Measurements from ENCODE around the gene JAML.

JAML gene

DNA sequence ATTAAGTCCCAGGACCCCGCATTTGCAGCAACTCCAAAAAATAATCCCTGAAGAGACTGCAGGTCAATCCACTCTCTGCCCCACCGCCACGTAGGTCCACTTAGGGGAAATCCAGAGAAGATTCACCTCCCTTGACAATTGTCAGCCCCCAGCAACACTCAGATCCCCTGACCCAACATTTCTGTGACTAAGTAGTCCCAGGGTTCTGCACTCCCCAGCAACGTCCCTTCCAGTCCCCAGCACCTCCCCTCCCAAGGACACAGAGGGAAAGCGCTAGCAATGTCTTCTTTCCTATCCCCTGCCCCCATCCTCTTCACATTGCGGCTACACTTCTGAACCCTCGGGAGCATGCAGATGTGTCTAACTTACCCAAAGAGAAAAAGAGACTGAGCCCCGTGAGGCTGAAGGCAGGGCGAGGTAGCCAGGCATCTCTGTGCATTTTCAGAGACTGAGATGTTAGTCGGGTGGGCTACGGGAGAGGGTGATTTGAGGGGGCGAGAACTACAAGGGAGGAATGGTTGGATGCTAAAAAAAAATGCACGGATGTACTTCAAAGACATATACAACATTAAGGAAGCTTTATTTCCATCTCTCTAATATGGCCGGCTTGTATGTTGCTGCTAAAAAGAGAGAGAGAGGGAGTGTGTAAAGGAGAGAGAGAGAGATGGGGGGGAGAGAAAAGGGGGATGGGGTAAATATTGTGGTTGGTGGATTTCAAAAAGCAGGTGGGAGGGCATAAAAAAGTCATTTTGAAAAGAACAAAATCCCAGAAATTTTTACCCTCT, 48.6 kb downstream of the JAML start, which contains the start of gene SCN2B:
Gene SCN2B, minus strand, starts transcription at position 647 of the 785 bp plus-strand sequence. Its CDS starts 208 bp downstream, at position 439.
- TF ChIP-seq SIN3A (IDR thresholded peaks at IDR 0.05; ENCODE audit: borderline replicate concordance, insufficient read depth, low read length) = no peak
- TF ChIP-seq FOXP2 (optimal IDR thresholded peaks at IDR 0.05; ENCODE audit: borderline replicate concordance, extremely low read depth, extremely low read length, insufficient read depth) = no peak
- TF ChIP-seq, protein P1, sequence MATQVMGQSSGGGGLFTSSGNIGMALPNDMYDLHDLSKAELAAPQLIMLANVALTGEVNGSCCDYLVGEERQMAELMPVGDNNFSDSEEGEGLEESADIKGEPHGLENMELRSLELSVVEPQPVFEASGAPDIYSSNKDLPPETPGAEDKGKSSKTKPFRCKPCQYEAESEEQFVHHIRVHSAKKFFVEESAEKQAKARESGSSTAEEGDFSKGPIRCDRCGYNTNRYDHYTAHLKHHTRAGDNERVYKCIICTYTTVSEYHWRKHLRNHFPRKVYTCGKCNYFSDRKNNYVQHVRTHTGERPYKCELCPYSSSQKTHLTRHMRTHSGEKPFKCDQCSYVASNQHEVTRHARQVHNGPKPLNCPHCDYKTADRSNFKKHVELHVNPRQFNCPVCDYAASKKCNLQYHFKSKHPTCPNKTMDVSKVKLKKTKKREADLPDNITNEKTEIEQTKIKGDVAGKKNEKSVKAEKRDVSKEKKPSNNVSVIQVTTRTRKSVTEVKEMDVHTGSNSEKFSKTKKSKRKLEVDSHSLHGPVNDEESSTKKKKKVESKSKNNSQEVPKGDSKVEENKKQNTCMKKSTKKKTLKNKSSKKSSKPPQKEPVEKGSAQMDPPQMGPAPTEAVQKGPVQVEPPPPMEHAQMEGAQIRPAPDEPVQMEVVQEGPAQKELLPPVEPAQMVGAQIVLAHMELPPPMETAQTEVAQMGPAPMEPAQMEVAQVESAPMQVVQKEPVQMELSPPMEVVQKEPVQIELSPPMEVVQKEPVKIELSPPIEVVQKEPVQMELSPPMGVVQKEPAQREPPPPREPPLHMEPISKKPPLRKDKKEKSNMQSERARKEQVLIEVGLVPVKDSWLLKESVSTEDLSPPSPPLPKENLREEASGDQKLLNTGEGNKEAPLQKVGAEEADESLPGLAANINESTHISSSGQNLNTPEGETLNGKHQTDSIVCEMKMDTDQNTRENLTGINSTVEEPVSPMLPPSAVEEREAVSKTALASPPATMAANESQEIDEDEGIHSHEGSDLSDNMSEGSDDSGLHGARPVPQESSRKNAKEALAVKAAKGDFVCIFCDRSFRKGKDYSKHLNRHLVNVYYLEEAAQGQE (IDR thresholded peaks at IDR 0.05; ENCODE audit: insufficient read depth in 1 of 2, low read depth in 2 of 2, low read length in 2 of 2) = no peak
- TF ChIP-seq POLR2AphosphoS5 (IDR thresholded peaks at IDR 0.05; ENCODE audit: low read depth, low read length) = no peak
- TF ChIP-seq TAF1 (IDR thresholded peaks at IDR 0.05; ENCODE audit: borderline replicate concordance, insufficient read depth, low read length) = no peak

DNA sequence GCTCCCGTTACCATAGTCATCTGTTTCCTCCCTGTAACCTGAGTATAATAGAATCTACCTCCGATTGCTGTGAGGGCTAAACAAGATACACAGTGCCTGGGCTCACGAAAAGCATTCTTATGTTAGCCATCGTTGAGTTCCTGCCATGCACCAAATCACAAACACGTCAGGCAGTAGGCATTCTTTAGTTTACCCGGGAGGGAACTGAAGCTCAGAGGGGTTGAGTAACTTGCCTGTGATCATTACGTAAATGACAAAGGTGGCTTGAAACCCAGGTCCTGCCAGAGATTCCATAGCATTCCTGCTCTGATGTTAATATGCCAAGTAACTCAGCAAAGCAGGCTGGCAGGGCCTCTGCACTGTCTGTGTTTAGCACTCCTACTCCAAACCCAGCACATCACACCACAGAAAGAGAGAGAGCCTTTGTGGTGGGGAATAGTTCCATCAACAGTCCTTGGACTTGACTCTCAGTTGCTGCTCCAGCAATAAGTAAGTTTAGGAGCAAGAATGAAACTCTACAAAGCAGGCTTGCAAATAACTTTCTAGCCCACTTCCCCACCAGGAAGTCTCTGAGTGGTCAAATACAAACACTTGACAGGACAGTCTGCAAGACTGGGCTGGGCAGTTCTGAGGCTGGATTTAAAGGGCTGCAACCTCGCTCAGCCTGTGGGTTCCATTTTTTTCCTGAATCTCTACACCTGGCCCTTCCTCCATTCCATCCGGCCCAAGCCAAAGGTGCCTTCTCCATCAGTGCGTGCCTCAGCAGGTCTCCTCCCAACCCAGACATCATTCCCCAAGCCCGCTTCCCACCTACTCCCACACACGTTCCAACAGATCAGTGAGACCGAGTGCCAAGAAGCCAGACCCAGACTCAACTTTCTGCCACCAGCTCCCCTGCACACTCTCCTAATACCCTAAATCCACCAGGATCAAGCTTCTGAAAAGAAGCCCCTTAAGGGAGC, 49.5 kb downstream of the JAML start:
- TF ChIP-seq, protein P1 (IDR thresholded peaks at IDR 0.05; ENCODE audit: insufficient read depth in 1 of 2, low read depth in 2 of 2, low read length in 2 of 2) = no peak
- TF ChIP-seq TAF1 (IDR thresholded peaks at IDR 0.05; ENCODE audit: borderline replicate concordance, insufficient read depth, low read length) = no peak
- TF ChIP-seq FOXP2 (optimal IDR thresholded peaks at IDR 0.05; ENCODE audit: borderline replicate concordance, extremely low read depth, extremely low read length, insufficient read depth) = no peak
- TF ChIP-seq SIN3A (IDR thresholded peaks at IDR 0.05; ENCODE audit: borderline replicate concordance, insufficient read depth, low read length) = no peak
- no peak for TF ChIP-seq POLR2AphosphoS5 (IDR thresholded peaks at IDR 0.05; ENCODE audit: low read depth, low read length)

DNA sequence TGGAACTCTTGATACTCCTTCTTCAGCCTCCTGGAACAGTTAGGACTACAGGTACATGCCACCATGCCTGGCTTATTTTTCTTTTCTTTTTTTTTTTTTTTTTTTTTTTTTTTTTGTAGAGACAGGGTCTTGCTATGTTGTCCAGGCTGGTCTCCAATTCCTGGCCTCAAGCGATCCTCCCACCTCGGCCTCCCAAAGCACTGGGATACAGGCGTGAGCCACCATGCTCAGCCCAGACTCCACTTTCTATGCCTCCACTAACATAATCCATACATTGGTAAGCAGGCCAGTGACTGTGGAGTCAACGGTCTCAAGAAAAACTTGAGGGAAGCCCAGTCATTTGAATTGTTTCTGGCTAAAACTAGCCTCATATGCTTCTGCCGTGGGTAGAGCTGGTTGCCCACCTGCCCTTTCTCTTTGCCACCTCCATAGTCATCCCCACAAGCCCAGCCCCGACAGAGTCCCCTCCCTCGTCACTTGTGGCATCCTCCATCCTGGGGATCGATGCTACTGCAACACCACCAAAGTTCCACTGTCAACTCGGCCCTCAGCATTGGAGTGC, 50.7 kb downstream of the JAML start:
- TF ChIP-seq FOXP2 (optimal IDR thresholded peaks at IDR 0.05; ENCODE audit: borderline replicate concordance, extremely low read depth, extremely low read length, insufficient read depth) = no peak
- TF ChIP-seq, protein P1 (IDR thresholded peaks at IDR 0.05; ENCODE audit: insufficient read depth in 1 of 2, low read depth in 2 of 2, low read length in 2 of 2) = no peak
- no peak for TF ChIP-seq POLR2AphosphoS5 (IDR thresholded peaks at IDR 0.05; ENCODE audit: low read depth, low read length)
- TF ChIP-seq TAF1 (IDR thresholded peaks at IDR 0.05; ENCODE audit: borderline replicate concordance, insufficient read depth, low read length) = no peak

DNA sequence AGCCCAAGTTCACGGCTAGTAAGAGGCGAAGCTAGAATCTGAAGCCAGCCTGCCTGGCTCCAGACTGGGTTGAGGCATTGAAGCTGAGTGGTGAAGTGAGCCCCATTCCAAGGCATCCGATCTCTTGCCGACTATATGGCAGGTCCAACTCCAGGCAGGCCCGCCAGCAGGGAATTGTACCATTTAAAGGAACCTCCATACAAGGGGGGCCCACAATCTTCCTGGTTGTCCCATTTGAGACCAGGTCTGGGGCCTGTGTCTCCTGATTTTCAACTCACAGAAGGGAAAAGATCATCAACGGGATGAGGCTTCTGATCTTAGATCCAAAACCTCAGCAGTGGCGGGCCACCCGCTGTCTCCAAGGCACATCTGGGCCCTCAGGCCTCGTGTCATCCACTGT, 52.5 kb downstream of the JAML start:
- TF ChIP-seq FOXP2 (optimal IDR thresholded peaks at IDR 0.05; ENCODE audit: borderline replicate concordance, extremely low read depth, extremely low read length, insufficient read depth) = no peak
- TF ChIP-seq SIN3A (IDR thresholded peaks at IDR 0.05; ENCODE audit: borderline replicate concordance, insufficient read depth, low read length) = no peak
- TF ChIP-seq, protein P1 (IDR thresholded peaks at IDR 0.05; ENCODE audit: insufficient read depth in 1 of 2, low read depth in 2 of 2, low read length in 2 of 2) = no peak
- TF ChIP-seq POLR2AphosphoS5 (IDR thresholded peaks at IDR 0.05; ENCODE audit: low read depth, low read length) = no peak
- no peak for TF ChIP-seq TAF1 (IDR thresholded peaks at IDR 0.05; ENCODE audit: borderline replicate concordance, insufficient read depth, low read length)
